Neural progenitor cell (in vitro differentiated cells): Measurements from ENCODE around the gene MAGEB10.

Source experiments
- CTCF ChIP-seq: fragments of 200-600 bp; sonication (generic); IDR thresholded peaks from 2 replicates; pipeline ENCODE4 v1.5.1; 2017; ENCODE audit warnings: antibody characterized with exemption, mild to moderate bottlenecking
- EZH2 ChIP-seq: fragments of 200-600 bp; sonication (generic); IDR thresholded peaks from 2 replicates; pipeline ENCODE4 v1.6.1; 2017; ENCODE audit warnings: antibody characterized with exemption, mild to moderate bottlenecking, moderate library complexity
- EZH2phosphoT487 ChIP-seq: fragments of 200-600 bp; sonication (generic); IDR thresholded peaks from 2 replicates; pipeline ENCODE4 v1.6.1; 2017; ENCODE audit warnings: antibody characterized with exemption

DNA sequence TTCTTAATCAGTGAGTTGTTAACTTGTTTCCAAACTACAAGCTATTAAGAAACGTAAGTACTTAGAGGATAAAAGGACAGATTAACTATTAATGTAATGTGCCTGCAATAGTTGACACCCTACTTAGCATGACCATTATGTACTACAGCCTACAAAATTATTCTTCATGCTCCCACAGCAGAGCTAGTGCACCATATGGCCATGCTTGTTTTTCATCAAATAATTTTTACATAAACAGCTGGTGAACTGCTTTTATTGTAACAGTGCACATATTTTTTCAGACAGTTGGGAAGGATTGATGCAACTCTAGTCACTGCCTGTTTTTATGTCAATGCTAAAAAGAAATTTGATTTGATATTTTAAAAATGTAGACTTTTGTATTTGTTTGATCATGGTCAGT is 10.2 kb upstream of the MAGEB10 start:
- TF ChIP-seq CTCF (no peak), EZH2 (no peak), EZH2phosphoT487 (no peak)
